OCI-M2 (cell line): ENCODE results near the gene SLC35F2.
"Not testable (repeated sequence)": the region's sequence is repeated elsewhere in the genome, so short reads cannot be mapped to it uniquely, and the experiment has no call there.

Experiments
- DNase-seq: peaks from one replicate; lab custom pipeline; 2025; ENCODE audit not compliant: unreplicated experiment; lab: John Stamatoyannopoulos, UW

Gene SLC35F2

DNA sequence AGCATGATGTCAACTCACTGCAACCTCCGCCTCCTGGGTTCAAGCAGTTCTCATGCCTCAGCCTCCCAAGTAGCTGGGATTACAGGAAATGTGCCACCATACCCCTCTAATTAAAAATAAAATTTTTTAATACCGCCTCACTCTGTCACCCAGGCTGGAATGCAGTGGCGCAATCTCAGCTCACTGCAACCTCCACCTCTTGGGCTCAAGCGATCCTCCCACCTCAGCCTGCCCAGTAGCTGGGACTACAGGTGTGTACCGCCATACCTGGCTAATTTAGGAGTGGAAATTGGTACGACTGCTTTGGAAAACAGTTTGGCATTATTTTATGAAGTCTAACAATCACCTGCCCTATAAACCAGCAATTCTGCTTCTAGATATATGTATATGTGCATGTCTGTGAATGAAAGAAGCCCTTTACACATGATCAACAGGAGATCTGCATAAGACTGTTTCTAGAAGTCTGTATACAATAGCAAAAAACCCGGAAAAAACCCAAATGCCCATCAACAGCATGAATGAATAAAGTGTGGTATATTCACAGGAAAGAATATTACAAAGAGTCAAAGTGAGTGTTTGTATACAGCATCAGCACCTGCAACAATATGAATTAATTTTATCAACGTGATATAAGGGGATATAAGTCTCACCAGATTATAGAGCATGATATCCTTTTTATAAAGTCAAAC lies 16.0 kb downstream of the SLC35F2 start:
- DNase-seq: no peak

- no peak for DNase-seq
These were observed 18.5 kb downstream of the SLC35F2 start for GRCh38 chr11:107840129-107840484.

DNA sequence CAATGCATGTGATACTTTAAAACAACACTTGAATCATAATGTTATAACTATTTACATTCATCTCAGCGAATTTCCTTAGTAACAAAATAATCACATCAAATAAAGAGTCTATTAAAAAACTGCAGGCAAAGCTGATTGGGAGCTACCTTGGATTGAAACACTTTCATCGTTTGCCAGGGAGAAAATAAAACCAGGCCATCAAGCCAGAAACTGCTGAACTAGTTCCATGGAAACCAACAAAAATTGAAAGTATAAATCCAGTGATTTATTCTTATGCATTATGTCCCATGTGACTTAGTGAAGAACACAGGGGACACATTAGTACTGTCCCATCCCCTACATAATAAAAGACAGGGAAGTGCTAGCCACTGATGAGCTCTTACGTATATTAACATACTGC lies 21.7 kb downstream of the SLC35F2 start:
- no peak for DNase-seq

GRCh38 chr11:107834995-107835394 lies 23.6 kb downstream of the SLC35F2 start:
- DNase-seq: no peak

- DNase-seq: not testable (repeated sequence)
These were observed 24.7 kb downstream of the SLC35F2 start for GRCh38 chr11:107833926-107834325.

- DNase-seq: no peak
These were observed 27.6 kb downstream of the SLC35F2 start for GRCh38 chr11:107830915-107831540.

- DNase-seq: no peak
These were observed 31.5 kb downstream of the SLC35F2 start for GRCh38 chr11:107827041-107827440.

GRCh38 chr11:107825875-107826274 lies 32.7 kb downstream of the SLC35F2 start:
- DNase-seq: no peak

GRCh38 chr11:107824668-107825369 lies 33.8 kb downstream of the SLC35F2 start:
- no peak for DNase-seq

DNA sequence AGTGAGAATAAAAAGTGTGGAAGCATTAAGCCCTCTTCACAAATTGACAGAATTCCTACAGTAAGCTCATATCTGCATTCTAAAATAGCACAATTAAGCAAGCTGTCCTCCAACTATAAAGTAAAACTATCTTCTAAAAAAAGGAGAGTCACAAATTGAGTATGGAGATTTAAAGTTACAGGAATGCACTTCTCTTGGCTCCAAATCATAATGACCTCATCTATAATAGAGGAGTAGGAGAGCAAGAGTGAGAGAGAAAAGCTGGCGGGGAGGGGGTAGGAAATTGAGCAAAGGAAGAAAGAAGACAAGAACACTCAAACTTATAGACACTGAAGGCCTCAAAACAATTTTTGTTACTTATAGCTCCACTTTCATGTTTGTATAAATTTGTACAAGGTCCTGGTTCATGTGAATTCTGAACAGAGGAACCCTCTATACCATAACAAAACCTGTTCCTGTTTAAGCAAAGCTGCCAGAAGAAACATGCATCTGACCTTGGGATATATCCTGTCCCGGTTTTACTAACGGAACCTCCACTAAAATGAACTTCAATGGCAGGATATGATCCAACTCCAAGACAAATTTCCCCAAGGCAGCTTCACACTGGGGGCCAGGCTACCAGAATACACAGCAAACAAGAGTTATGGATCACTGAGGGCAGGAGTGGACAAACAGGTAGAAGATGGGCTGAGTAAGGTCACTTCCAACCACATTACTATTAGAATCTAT lies 37.2 kb downstream of the SLC35F2 start:
- DNase-seq: no peak

- no peak for DNase-seq
These were observed 39.1 kb downstream of the SLC35F2 start for GRCh38 chr11:107819361-107820014.

- DNase-seq: no peak
These were observed 40.1 kb downstream of the SLC35F2 start for GRCh38 chr11:107818491-107818890.

DNA sequence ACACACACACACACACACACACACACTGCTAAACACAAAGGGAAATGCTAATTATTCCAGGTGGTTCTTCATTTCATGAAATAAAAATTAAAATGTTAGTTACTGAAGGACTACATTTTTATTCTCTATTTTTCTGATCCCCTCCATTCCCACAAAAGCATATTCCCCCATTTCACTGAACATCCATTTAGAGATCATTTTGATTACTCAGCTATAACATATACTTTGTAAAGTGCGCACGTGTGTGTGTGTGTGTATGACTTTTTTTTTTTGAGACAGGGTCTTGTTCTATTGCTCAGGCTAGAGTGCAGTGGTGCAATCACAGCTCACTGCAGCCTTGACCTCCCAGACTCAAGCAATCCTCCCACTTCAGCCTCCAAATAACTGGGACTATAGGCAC lies 42.6 kb downstream of the SLC35F2 start:
- no peak for DNase-seq

DNA sequence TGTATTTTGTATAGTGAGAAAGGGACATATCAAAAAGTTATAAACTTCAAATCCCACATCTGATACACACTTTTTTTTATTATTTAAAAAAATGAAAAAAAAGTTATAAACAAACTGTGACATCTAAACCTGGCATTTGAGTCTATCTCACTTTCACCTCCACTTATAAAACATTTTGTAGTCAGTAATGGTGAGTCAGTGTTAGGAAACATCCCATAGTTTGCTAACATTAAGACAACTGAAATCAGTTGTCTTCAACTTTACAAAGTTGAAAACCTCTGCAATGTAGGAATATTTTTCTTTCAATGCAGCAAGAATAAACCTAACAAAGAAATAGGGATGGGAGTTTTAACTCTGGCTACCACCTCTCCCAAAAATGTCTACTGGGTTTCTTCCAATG lies 47.7 kb downstream of the SLC35F2 start:
- no peak for DNase-seq

DNA sequence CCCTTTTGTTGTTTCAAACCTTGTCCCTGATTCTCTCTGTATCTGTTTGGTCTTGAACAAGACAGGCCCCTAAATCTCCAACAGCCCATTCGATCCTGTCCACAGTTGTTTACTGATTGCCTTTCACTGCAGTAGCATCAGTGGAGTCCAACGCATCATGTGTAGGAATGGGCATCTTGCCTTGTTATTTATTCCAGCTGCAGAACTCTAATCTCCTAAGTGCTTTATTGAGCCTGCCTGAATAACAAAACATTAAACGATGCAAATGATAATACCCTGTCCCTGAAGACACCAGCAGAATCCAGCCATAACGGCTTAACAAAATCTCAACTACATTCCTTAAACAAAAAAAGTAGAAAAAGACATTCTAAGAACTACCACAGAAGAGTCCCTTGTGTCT lies 50.1 kb downstream of the SLC35F2 start:
- no peak for DNase-seq

DNA sequence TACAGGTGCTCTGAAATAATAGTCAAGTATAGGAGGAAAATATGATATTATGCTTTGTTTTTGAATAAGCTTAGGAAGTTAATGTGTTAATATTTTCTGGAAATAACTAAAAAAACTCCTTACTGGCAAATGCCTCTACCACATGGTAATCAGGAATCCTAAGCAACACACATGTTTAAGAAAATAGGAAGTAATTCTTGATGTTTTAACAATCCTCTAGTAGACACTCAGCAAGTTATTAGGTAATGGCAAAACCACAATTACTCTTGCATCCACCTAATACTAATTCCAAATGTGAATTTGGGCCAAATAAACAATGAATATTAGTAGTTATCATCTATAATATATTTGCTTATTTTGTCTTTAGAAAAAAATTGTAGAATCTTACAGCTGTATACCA lies 53.6 kb downstream of the SLC35F2 start:
- no peak for DNase-seq

- no peak for DNase-seq
These were observed 54.4 kb downstream of the SLC35F2 start for GRCh38 chr11:107804211-107804610.

DNA sequence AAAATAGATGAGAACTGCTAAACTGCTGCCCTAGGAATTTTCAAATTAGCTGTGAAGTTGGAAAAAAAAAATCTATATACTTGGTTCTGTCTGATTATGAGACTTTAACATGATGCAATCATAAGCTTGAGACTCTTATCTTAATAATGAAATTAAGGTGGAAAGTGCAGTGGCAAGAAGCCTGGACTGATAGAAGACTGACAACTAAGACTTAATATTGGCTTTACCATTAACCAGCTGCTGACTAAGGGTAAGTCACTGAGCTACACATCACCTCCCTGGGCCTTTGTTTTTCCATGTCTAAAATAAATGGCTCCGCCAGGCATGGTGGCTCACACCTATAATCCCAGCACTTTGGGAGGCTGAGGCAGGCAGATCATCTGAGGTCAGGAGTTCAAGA lies 56.9 kb downstream of the SLC35F2 start:
- DNase-seq: no peak

DNA sequence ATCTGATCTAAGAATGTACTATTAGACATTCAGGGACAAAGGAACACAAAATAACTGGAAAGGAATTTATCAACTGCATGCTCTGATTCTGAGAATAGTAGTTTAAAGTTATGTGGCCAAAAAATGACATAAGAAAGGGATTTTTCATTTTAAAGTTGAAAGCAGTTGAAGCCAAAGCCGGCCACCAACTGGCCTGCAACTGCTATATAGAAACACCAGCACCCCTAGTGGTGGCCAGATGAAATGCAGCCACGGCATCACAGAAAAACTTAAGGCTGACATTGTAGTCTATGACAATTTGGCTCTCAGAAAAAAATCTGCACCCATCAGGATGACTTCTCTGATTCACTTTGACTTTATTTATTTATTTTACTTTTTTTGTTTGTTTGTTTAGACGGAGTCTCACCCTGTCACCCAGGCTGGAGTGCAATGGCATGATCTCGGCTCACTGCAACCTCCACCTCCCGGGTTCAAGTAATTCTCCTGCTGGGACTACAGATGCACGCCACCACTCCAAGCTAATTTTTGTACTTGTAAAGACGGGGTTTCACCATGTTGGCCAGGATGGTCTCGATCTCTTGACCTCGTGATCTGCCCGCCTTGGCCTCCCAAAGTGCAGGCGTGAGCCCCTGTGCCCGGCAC lies 59.2 kb downstream of the SLC35F2 start:
- peak; percentile 14 for DNase-seq

DNA sequence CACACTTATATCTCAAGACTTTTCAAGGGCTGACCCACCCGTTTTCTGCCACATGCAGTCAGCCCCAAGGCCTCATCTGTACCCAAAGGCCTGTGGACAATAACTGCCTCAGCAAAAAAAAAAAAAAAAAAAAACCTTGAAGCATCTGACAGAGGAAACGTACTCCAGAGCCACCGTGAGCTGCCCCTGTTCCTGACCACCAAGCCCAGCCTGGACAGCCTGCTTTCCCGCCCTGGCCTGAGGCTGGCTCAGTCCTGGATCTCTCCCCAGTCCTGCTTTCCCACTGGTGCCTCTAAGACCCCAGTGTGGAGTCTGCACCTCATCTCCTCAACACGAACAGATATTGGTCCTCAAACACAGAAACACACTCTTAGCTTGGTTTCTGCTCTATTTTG lies 66.5 kb downstream of the SLC35F2 start:
- DNase-seq: no peak
